ENCODE results near the gene GSN. TPM values are rescaled to one million over a fixed set of nuclear protein-coding genes. Genes with fewer than 3 reads are reported as not detected.

GSN gene
- total RNA-seq, 2 donors from 2014 or later: 390 to 690 TPM

- intact Hi-C loops (cut with DNase I): no loop called here
- Histone ChIP-seq H3K9me3 (no peaks in the 10 kb centered on the region), H3K27me3 (replicated peaks; ENCODE audit: insufficient read depth) (no peaks in the 10 kb centered on the region), H3K4me3 (no peak overlapping the region), H3K27ac (no peak overlapping the region), H3K4me1 (replicated peaks) (no peaks in the 10 kb centered on the region), H3K36me3 (peaks cover 4 to 21% of the 10 kb centered on the region in 2 donors)
- WGBS: 97% methylated on average over 10 of the region's 10 CpGs
- no peak for TF ChIP-seq POLR2A (IDR thresholded peaks at IDR 0.05)
- no peak for TF ChIP-seq CTCF (IDR thresholded peaks at IDR 0.05)
- no peak for TF ChIP-seq POLR2AphosphoS5 (IDR thresholded peaks at IDR 0.05)
- no peak for DNase-seq (ENCODE audit: low spot score)
Observed at GRCh38 chr9:121313458-121314152, 45.6 kb downstream of the GSN start.

- no peaks in the 10 kb centered on the region for H3K9me3 ChIP-seq
- H3K36me3 ChIP-seq: peaks cover 9 to 18% of the 10 kb centered on the region in 2 donors
- no peaks in the 10 kb centered on the region for H3K27me3 ChIP-seq (replicated peaks; ENCODE audit: insufficient read depth)
- 93% methylated on average over 6 of the region's 6 CpGs for WGBS
- peak overlapping the region in 1 of 2 donors; percentile 53 for H3K27ac ChIP-seq
- H3K4me3 ChIP-seq: no peak overlapping the region
- no peaks in the 10 kb centered on the region for H3K4me1 ChIP-seq (replicated peaks)
- no peak for DNase-seq (ENCODE audit: low spot score)
- intact Hi-C loops (cut with DNase I): loop anchor here (5.0 kb wide), 2 partner anchors 39 to 104 kb away; no protein-coding TSS in a partner anchor
- no peak for TF ChIP-seq CTCF (IDR thresholded peaks at IDR 0.05)
- TF ChIP-seq POLR2A (IDR thresholded peaks at IDR 0.05): no peak
- TF ChIP-seq POLR2AphosphoS5 (IDR thresholded peaks at IDR 0.05): no peak
Observed at GRCh38 chr9:121316378-121316777, 48.4 kb downstream of the GSN start.

GRCh38 chr9:121316852-121317373 is 49.0 kb downstream of the GSN start:
- Histone ChIP-seq H3K4me1 (replicated peaks) (no peaks in the 10 kb centered on the region), H3K27ac (peak overlapping the region; percentile 26 to 53), H3K36me3 (peaks cover 9 to 15% of the 10 kb centered on the region in 2 donors), H3K4me3 (no peak overlapping the region), H3K9me3 (no peaks in the 10 kb centered on the region), H3K27me3 (replicated peaks; ENCODE audit: insufficient read depth) (no peaks in the 10 kb centered on the region)
- no peak for TF ChIP-seq POLR2AphosphoS5 (IDR thresholded peaks at IDR 0.05)
- TF ChIP-seq CTCF (IDR thresholded peaks at IDR 0.05): no peak
- TF ChIP-seq POLR2A (IDR thresholded peaks at IDR 0.05): no peak
- intact Hi-C loops (cut with DNase I): loop anchor here (5.0 kb wide), 2 partner anchors 40 to 105 kb away; no protein-coding TSS in a partner anchor
- DNase-seq (ENCODE audit: low spot score): no peak
- 93% methylated on average over 11 of the region's 11 CpGs for WGBS

GRCh38 chr9:121317737-121318630 is 50.0 kb downstream of the GSN start:
- peak overlapping the region; percentile 26 to 53 for H3K27ac ChIP-seq
- H3K4me1 ChIP-seq (replicated peaks): no peaks in the 10 kb centered on the region
- intact Hi-C loops (cut with DNase I): loop anchor here (5.0 kb wide), 2 partner anchors 41 to 106 kb away; no protein-coding TSS in a partner anchor
- H3K4me3 ChIP-seq: no peak overlapping the region
- TF ChIP-seq CTCF (IDR thresholded peaks at IDR 0.05) (no peak), POLR2A (IDR thresholded peaks at IDR 0.05) (no peak), POLR2AphosphoS5 (IDR thresholded peaks at IDR 0.05) (no peak)
- H3K27me3 ChIP-seq (replicated peaks; ENCODE audit: insufficient read depth): no peaks in the 10 kb centered on the region
- no peak for DNase-seq (ENCODE audit: low spot score)
- peaks cover 8 to 10% of the 10 kb centered on the region in 2 donors for H3K36me3 ChIP-seq
- H3K9me3 ChIP-seq: no peaks in the 10 kb centered on the region
- 62% methylated on average over 6 of the region's 6 CpGs for WGBS
